ENCODE results near the gene LRTM2.

The LRTM2 gene

GRCh38 chr12:1881936-1882335 is 61.6 kb downstream of the LRTM2 start:
- no peak overlapping the region for H3K27ac Mint-ChIP-seq
- no peaks in the 10 kb centered on the region for H3K9me3 Mint-ChIP-seq (ENCODE audit: low read depth)
- no peaks in the 10 kb centered on the region for H3K4me1 Mint-ChIP-seq (ENCODE audit: low read depth)
- H3K36me3 Mint-ChIP-seq = no peaks in the 10 kb centered on the region
- H3K4me3 Mint-ChIP-seq = no peak overlapping the region
- peaks cover 3% of the 10 kb centered on the region for H3K27me3 Mint-ChIP-seq

- Mint-ChIP-seq H3K27ac (no peak overlapping the region), H3K27me3 (peaks cover 4% of the 10 kb centered on the region), H3K36me3 (no peaks in the 10 kb centered on the region), H3K9me3 (ENCODE audit: low read depth) (no peaks in the 10 kb centered on the region), H3K4me1 (ENCODE audit: low read depth) (no peaks in the 10 kb centered on the region), H3K4me3 (no peak overlapping the region)
Measured at GRCh38 chr12:1882405-1882804, 62.0 kb downstream of the LRTM2 start.

- H3K27me3 Mint-ChIP-seq = peaks cover 8% of the 10 kb centered on the region
- no peak overlapping the region for H3K27ac Mint-ChIP-seq
- no peak overlapping the region for H3K4me3 Mint-ChIP-seq
- H3K9me3 Mint-ChIP-seq (ENCODE audit: low read depth) = no peaks in the 10 kb centered on the region
- H3K36me3 Mint-ChIP-seq = no peaks in the 10 kb centered on the region
- no peaks in the 10 kb centered on the region for H3K4me1 Mint-ChIP-seq (ENCODE audit: low read depth)
Measured at GRCh38 chr12:1882850-1883470, 62.6 kb downstream of the LRTM2 start.

GRCh38 chr12:1883513-1883912 is 63.1 kb downstream of the LRTM2 start:
- Mint-ChIP-seq H3K27me3 (peaks cover 9% of the 10 kb centered on the region), H3K27ac (no peak overlapping the region), H3K36me3 (no peaks in the 10 kb centered on the region), H3K9me3 (ENCODE audit: low read depth) (no peaks in the 10 kb centered on the region), H3K4me3 (no peak overlapping the region), H3K4me1 (ENCODE audit: low read depth) (no peaks in the 10 kb centered on the region)

DNA sequence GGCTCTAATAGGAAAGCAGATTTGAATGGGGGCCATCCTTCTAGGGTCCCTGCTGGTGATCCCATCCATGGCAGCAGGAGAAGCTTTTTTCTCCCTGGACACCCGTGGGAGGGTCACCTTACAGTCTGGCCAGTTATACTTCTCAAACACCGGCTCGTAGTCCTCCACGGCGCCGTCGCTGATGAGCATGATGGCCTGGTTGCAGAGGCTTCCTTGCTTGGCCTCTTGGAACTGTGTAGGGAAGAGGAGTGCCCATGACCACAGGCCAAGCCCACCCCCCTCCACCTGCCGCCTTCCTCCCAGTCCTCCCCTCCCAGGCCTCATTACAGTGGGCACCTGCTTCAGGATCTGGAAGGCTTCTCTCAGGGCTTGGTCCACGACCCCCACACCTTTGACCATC is 64.3 kb downstream of the LRTM2 start:
- Mint-ChIP-seq H3K4me3 (no peak overlapping the region), H3K4me1 (ENCODE audit: low read depth) (no peaks in the 10 kb centered on the region), H3K27me3 (peaks cover 14% of the 10 kb centered on the region), H3K36me3 (no peaks in the 10 kb centered on the region), H3K9me3 (ENCODE audit: low read depth) (no peaks in the 10 kb centered on the region), H3K27ac (no peak overlapping the region)

DNA sequence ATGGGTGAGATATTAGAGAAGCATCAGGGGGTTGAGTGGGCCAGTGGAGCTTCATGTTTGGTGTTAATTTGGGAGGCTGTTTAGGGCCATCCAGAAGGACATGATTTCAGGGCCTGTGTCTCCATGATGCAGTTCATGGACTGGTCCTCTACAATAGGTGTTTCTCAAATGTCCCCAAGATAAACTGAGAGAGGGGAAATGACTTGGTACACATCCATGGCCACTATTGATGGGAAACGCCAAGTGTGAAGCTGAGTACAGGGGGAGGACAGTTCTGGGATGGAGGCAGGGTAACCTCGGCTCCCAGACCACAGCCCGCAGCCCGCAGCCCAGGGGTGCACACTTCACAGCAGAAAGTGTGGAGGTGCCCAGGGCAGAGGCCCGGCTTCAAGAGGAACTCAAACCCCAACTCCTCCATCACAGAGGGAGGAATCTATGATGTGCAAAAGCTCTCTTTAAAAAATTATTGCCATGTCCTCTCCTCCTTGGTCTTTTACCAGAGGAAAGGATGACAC is 64.8 kb downstream of the LRTM2 start:
- no peak overlapping the region for H3K4me3 Mint-ChIP-seq
- no peaks in the 10 kb centered on the region for H3K4me1 Mint-ChIP-seq (ENCODE audit: low read depth)
- H3K27me3 Mint-ChIP-seq = peaks cover 14% of the 10 kb centered on the region
- H3K27ac Mint-ChIP-seq = no peak overlapping the region
- H3K36me3 Mint-ChIP-seq = no peaks in the 10 kb centered on the region
- no peaks in the 10 kb centered on the region for H3K9me3 Mint-ChIP-seq (ENCODE audit: low read depth)

DNA sequence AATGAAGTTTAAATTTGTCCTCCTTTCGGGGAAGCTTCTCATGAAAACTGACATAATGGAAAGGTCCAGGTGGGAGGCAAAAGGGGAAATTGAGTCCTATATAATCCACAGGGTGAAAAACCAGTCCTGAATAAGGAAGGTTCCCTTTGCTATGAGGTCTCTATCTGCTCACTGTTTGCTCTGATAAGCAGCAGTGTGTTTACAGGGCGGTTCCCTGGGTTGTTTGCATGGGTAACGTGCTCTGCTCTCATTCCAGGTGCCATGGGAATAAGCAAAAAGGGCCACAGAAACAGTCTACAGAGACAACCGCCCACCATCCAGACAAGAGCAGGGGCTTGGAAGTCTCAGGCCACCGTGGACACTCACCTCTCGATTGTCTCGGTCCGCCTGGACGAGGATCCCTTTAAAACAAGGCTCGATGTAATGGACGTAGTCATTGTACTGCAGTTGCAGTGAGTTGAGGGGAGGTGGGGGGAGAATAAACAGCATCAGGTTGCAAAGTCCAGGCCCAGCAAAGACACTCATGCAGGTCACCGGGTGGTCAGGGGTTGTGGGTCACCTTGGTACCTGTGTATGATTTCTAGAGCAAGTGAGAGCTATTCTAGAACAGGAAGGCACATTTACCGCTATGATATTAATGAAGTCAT is 65.4 kb downstream of the LRTM2 start:
- Mint-ChIP-seq H3K36me3 (no peaks in the 10 kb centered on the region), H3K4me3 (no peak overlapping the region), H3K4me1 (ENCODE audit: low read depth) (no peaks in the 10 kb centered on the region), H3K27me3 (peaks cover 14% of the 10 kb centered on the region), H3K9me3 (ENCODE audit: low read depth) (no peaks in the 10 kb centered on the region), H3K27ac (no peak overlapping the region)
